Left forelimb (tissue), 1 donor: ENCODE data around the gene CSNK1G1.
"Not testable (repeated sequence)": the region's sequence is repeated elsewhere in the genome, so short reads cannot be mapped to it uniquely, and the experiment has no call there.

Source experiments
- DNase-seq: peaks from one replicate; pipeline ENCODE4 v3.0.0-alpha.2; 2018; ENCODE audit warnings: low spot score

The CSNK1G1 gene

DNA sequence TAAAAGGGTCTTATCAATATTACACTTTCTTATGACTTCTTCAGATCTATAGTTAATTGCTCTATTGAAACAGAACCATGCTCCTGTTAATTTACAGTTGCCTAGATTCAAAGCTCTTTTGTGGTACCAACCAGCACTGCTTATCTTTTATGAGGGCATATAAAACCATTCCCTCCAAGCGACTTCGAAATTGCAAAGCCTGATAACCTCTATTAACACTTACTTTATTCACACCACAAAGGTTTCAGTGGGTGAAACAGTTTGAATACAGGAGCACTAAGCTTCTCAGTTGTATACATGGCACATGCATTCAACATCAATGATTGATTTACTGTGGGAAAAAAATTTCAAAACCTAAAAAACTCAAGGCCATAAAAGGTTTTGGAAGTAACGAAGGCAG, 118.3 kb downstream of the CSNK1G1 start:
- DNase-seq: no peak

DNA sequence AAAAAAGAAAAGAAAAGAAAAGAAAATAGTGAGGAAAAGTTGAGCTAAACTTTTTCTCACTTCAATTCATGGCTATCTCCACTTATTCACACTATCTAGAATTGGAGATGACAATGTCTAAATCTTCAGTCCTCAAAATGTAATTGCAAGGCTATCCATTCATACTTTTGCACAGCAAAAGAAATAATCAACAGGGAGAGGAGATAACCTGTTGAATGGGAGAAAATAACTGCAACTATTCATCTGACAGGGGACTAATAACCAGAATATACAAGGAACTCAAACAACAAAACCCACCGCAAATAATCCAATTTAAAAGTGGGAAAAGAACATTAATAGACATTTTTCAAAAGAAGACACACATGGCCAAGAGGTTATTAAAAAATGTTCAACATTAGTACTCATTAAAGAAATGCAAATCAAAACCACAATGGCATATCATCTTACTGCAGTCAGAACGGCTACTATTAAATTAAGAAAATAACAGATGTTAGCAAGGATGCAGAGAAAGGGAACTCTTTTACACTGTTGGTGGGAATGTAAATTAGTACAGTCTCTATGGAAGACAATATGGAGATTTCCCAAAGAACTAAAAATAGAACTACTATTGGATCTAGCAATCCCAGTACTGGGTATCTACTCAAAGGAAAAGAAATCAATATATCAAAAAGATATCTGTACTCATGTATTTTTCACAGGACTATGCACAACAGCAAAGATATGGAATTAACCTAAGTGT, 119.6 kb downstream of the CSNK1G1 start:
- no peak for DNase-seq

DNA sequence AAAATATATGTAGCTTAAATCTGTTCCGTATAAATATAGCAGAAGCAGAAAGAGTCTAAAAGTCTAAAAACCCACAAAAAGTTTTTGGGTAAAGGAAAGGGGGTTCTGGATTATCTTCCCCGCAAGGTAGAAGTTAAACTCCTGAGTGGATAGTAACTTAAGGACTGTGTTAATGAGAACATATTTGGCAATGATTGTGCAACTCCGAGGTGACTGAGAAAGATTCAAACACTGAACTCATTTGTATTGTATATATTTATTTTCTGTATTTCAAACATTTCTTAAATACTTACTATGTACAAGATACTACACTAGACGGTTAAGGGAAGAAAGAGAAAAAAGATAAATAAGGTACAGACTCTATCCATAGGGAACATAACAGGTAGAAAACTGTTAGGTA, 120.4 kb downstream of the CSNK1G1 start:
- no peak for DNase-seq

DNA sequence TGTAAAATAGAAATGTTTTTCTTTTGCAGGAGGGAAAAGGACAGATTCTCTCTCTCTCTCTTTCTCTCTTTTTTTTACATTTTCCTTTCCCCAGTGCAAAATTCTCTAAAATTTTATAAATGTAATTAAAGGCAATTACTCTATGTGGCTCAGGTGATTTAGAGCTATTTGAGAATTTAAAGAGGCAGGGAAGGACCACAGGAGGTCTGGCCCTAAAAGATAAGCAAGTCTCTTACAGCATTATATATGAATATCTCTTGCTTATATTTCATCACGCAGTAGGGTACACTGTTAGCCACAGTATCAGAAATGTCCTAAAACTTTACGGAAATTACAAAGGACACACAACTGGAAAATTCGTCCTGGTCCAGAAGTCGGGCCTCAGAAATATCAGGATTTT, 122.7 kb downstream of the CSNK1G1 start:
- no peak for DNase-seq

DNA sequence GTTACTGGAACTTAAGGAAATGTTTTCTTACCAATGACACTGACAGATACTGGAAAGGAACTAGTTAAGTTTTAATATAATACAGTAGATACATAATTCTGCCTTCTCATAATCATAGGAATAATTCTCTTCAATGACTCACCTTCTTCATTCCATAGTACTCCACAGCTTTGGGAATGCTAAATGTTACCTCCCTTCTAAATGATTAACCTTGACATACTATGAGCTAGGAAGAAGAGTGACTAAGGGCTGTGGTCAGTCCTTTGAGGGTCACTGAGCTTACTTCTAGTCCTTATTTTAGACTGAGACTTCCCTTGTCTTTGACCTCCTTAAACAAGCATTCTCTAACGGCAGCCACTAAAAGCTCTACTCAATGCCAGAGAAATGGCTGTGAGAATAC, 123.6 kb downstream of the CSNK1G1 start:
- DNase-seq: no peak

DNA sequence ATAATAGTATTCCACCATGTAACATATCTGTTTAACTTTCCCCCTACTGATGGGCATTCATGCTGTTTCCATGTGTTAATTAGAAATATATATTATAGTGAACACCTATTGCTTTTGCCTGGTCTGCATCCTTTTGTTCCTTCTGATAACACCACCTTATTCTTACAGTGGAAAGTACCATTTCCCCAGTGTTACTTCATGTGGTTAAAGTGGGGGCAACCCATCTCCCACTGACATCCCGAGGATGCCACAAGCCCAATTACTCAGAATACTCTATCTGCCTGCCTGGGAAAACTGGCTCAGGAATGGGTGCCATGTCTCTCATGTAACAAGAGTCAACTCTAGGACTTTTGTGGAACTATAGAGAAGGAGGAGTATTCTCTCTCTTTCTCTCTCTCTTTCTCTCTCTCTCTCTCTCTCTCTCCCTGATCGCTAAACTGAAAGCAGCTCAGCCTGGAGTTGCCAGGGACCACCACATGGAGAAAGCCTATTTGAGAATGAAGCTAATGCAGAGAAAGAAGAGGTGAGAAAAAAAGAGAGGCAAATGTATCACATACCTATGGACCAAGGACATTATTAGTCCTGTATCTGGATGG, 126.7 kb downstream of the CSNK1G1 start:
- DNase-seq: no peak

DNA sequence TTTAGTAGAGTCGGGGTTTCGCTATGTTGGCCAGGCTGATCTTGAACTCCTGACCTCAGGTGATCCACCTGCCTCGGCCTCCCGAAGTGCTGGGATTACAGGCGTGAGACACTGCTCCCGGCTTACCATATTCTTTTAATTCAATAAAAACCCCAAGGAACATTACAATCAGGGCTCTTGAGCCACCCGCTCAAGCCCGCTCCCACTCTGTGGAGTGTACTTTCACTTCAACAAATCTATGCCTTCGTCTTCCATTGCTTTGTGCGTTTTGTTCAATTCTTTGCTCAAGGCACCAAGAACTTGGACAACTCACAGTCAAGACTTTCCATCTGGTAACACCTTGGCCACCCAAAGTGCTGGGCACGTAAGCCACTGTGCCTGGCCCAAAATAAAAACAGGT, 130.2 kb downstream of the CSNK1G1 start:
- no peak for DNase-seq

DNA sequence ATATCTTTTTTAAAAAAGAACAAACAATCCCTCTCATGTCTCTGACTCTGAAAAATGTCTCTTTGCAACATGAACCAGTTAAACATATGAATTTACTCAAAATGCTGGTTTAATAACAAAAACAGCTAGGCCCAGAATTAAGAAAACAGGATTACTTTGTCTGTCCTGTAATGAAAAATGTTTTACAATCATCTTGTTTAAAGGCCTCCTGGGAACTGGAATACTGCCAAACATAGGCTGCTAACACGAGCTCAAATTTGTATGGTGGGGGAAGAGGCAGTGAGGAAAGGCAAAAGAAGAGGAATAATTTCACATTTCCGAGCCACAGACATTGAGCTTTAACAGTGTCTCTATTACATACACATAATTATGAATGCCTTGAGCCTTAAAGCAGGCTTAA, 131.5 kb downstream of the CSNK1G1 start:
- DNase-seq: no peak

DNA sequence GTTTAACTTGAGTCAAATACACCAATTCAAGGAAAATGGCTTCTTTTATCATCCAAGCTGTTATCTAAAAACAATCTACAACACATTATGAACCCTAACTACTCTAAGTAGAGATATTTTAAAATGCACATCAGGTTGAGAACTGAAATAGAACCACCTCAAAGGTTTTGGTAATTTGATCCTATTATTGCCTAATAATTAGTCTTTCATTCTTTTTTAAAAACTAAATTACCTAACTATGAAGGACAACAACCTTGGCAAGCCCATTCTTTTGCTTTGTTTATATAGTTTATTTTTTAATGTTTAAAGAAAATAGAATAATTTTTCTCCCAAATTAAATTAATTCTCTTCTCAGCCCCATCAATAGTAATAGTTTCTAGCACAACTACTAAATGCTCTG, 132.1 kb downstream of the CSNK1G1 start:
- DNase-seq: no peak

DNA sequence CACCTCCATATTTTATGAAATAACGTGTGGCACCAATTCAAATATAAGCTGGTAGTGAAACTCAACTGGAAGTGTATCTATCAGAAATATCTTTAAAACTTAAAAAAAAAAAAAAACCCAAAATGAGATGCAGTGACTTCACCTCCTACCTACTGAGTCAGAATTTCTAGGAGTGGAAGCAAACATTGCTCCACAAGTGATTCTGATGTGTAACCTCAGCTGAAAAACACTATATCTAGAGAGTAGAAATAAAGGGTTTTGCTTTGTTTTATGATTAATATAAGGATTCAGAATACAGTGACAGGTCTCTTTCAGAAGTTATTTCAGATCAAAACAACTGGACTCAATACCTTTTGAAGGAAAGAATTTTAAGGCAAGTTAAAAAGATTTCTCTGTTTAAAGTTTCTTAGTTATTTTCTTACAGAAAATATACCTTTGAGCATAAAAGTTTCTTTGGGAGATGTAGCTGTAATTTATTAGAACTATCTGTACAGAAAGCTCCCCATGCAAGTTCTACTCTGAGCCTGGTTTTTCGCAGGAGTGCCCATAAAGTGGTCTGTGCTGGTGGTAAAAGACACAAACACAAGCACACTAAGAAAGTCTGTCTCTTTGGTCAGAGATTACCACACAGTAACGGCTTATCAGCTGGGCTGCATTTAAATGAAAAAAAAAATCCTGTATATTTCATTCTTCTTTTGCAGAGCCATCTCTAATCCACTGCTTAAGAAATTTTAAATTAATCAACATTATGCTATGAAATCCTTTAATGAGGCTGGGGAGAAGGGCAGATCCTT, 133.2 kb downstream of the CSNK1G1 start:
- DNase-seq: no peak

DNA sequence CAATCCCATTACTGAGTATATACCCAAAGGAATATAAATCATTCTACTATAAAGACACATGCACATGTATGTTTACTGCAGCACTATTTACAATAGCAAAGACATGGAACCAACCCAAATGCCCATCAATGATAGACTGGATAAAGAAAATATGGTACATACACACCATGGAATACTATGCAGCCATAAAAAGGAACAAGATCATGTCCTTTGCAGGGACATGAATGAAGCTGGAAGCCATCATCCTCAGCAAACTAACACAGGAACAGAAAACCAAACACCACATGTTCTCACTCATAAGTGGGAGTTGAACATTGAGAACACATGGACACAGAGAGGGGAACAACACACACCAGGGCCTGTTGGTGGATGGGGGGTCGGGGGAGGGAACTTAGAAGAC, 134.1 kb downstream of the CSNK1G1 start:
- DNase-seq: not testable (repeated sequence)

DNA sequence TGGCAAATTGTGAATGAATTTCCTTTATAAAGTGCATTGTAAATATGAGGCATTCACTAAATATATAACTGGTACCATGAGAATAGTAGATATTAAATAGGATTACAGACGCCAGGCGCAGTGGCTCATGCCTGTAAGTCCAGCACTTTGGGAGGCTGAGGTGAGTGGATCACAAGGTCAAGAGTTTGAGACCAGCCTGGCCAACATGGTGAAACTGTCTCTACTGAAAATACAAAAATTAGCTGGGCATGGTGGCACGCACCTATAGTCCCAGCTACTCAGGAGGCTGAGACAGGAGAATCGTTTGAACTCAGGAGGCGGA, 138.6 kb downstream of the CSNK1G1 start:
- DNase-seq: not testable (repeated sequence)

DNA sequence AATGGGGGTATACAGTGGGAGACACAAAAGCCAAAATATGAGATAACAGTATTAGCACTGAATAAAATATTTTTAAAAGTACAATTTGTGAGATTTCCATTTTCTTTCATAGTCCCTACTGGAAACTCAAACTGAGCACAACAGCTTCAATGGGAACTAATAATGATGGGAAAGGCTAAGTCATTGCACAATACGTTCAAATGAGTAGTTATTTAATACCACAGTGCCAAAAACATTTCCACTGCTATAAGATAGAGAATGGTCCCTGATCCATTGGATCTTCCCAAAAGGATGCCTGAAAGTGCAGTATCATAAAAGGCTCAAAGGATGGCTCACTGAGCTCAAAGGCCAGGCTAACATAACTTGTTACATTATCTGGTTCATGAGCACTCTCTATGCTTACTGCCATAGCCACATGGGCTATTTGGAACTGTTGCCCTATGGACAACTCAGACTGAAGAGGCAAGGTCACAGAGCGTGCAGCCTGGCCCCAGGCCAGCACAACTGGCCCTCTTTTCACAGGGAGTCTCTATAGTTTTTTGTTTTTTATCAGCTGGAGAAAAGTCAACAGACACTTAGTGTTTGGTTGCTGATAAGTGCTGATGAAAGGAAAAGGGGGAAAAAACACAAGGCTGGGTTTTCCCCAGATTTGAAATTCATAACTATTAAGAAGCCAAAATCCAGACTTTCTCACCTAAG, 139.1 kb downstream of the CSNK1G1 start:
- DNase-seq: no peak

DNA sequence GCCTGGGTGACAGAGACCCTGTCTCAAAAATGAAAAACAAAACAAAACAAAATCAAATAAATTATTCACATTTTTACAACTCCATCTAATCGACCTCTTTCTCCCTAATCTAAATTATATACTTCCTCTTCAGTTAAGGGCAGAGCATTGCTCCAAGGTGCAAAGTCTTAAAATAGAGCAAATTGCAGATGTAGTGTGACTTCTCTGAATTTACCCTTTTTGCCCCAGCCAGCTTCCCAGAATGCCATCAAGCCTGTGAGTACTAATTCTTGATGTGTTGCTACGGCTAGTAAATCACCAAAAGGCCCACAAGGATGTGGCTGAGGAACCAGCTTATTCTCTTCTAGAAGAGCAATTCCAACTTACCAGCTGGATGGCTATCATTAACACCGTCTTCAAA, 139.8 kb downstream of the CSNK1G1 start:
- DNase-seq: no peak

DNA sequence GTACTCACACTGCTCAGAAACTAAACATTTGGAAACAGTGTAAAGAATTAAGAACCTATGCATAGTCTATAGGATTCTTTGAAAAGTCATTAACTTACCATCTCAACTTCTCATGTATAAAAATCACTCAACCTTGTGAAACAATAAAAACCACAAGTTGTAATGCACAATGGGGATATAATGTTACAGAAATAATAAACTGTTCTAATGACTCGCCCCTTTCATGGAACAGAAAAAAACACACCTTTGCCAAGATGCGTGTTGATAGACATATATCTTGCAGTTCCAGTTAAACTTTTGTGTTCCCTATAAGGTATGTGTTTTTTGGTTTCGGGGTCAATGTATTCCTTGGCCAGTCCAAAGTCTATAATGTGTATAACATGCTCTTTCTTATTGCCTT, 142.3 kb downstream of the CSNK1G1 start:
- DNase-seq: no peak

DNA sequence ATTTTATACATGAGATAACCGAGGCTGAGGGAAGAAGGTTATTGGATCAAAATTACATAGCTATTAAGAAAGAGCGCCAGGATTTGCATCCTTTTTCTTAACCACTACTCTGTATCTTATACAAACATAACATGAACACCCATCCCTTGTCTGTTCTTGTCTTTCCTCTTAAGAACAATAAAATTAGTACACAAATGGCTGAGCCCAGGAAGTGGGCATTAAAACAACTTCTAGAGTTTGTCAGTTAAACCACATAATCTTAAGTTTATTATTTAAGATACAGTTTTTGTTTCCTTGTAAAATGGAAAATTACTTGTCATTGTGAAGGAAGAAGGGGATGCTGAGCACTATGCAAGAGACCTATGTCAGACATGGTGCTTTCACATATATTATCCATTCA, 144.3 kb downstream of the CSNK1G1 start:
- no peak for DNase-seq

DNA sequence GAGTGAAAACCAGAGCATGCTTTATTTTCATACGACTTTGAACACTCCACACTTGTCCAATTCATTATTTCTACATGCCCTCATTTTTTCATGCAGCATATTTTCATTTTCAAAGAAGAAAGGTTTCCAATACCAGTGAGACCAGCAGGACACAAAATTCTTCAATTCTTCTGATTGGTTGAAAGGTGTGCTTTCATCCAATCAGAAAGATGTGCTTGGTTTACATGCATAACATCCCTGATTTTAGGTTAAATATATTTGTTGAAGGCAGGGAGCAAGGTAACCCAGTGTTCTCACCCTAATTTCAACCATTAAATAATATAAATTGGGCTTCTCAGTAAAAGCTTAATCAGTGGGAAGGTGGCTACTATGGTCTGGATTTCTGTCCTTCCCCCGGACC, 145.6 kb downstream of the CSNK1G1 start:
- no peak for DNase-seq

DNA sequence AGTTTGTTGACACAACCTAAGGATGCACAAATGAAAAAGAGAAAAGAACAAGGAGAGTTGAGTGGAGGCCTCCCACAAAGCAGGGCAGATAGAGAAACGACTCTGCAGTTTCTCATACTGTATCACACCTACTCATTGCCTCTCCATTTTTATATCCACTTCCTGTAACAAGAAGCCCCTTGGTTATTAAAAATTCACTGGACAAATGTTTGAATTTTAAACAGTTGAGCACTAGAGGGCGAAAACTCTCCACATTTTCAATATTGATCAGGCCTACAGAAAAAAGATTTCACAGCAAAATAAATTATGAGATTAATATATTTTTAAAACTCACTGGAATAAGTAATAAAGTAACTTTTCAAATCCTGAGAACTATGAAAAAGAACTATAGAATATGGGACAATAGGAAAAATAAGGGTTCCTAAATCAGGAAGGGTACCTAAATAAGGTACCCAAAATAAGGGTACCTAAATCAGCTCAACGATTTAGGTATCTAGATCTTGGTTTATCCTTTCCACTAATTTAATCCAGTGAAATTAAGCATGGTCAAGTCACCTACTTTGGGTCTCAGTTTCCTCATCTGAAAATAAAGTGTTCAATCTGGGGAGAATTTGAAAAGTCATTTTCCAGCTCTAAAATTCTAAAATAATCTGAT, 146.2 kb downstream of the CSNK1G1 start:
- no peak for DNase-seq

DNA sequence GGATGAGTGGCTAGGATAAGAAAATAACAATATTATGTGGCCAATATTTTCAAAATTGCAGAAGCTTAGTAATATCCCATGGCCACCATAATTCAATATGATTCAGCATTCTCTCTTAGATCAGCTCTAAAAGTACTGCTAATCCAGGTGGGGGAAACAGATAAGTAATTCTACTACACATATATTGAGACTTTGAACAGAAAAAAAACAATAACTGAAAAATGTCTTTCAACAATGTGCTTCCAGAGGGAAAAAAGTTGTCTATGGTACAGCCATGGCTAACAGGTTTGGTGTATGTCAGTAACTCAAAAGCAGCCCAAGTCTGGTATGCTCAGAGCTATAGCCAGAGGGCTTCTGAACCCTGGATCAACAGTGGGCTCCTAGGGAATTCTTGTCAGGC, 150.8 kb downstream of the CSNK1G1 start:
- DNase-seq: no peak

DNA sequence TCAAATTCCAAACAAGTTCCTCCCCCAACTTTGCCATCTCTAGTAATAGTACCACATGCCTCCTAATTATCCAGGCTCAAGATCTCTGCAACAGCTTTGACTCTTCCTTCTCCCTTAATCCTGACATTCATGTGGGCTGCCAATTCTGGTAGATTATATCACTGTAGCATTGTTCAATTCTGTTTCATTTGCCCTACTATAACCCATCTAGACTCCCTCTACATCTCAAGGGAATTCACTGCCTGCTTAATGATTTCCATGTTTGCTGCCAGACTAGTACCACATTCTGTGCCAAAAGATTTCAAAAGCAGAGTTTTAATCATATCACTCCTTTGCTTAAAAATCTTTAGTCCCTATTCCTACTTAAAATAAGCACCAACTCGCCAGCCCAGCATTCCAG, 158.5 kb downstream of the CSNK1G1 start:
- DNase-seq: no peak

DNA sequence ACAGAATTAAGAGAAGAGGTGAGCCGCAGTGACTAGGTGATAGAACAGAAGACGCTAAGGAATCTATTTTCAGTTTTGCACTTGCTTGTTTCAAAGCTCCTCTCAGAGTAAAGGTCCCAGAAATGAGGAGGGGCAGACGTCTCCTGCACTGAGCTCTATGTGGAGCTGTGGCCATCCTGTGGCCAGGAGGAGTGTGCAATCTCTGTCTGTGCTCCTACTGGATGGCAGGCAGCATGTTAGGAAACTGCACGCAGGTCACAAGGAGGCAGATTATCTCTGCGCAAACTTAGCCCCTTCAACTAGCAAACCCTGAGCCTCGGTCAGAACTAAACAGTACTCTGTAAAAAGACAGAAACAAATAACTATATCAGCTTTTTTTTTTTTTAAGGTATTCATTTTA, 162.0 kb downstream of the CSNK1G1 start:
- no peak for DNase-seq
